ENCODE measurements around the gene PDE3A. TPM values are rescaled to one million over a fixed set of nuclear protein-coding genes. Genes with fewer than 3 reads are reported as not detected.

PDE3A gene
- total RNA-seq, 4 donors from 2014 or later = 4.4 to 5.3 (median 4.9) TPM

GRCh38 chr12:20453756-20454310 lies 85.5 kb downstream of the PDE3A start:
- Histone ChIP-seq H3K36me3 (no peaks in the 10 kb centered on the region), H3K4me3 (no peak overlapping the region), H3K27ac (no peak overlapping the region), H3K27me3 (no peaks in the 10 kb centered on the region), H3K9me3 (no peaks in the 10 kb centered on the region), H3K4me1 (no peaks in the 10 kb centered on the region)
- no peak for ATAC-seq
- TF ChIP-seq POLR2A (IDR thresholded peaks at IDR 0.05) = no peak
- no peak for TF ChIP-seq CTCF (IDR thresholded peaks at IDR 0.05 in 4 of 5, conservative IDR thresholded peaks at IDR 0.05 in 1 of 5)
- DNase-seq = no peak
- in situ Hi-C loops (cut with MboI; ENCODE audit: low sequenced_read_pairs in 4 of 4) (no loop called here), intact Hi-C loops (cut with DNase I; ENCODE audit: low total_unique reads) (no loop called here)

GRCh38 chr12:20455001-20455706 lies 86.8 kb downstream of the PDE3A start:
- Histone ChIP-seq H3K4me1 (no peaks in the 10 kb centered on the region), H3K4me3 (no peak overlapping the region), H3K9me3 (no peaks in the 10 kb centered on the region), H3K36me3 (no peaks in the 10 kb centered on the region), H3K27me3 (no peaks in the 10 kb centered on the region), H3K27ac (no peak overlapping the region)
- TF ChIP-seq POLR2A (IDR thresholded peaks at IDR 0.05) (no peak), CTCF (IDR thresholded peaks at IDR 0.05 in 4 of 5, conservative IDR thresholded peaks at IDR 0.05 in 1 of 5) (no peak)
- in situ Hi-C loops (cut with MboI; ENCODE audit: low sequenced_read_pairs in 4 of 4) (no loop called here), intact Hi-C loops (cut with DNase I; ENCODE audit: low total_unique reads) (no loop called here)
- ATAC-seq = no peak
- DNase-seq = no peak

- no peaks in the 10 kb centered on the region for H3K27me3 ChIP-seq
- H3K4me1 ChIP-seq = no peaks in the 10 kb centered on the region
- no peaks in the 10 kb centered on the region for H3K36me3 ChIP-seq
- no peak overlapping the region for H3K4me3 ChIP-seq
- TF ChIP-seq POLR2A (IDR thresholded peaks at IDR 0.05) (no peak), CTCF (IDR thresholded peaks at IDR 0.05 in 4 of 5, conservative IDR thresholded peaks at IDR 0.05 in 1 of 5) (no peak)
- ATAC-seq = no peak
- in situ Hi-C loops (cut with MboI; ENCODE audit: low sequenced_read_pairs in 4 of 4) = no loop called here
- no peaks in the 10 kb centered on the region for H3K9me3 ChIP-seq
- no peak for DNase-seq
- H3K27ac ChIP-seq = no peak overlapping the region
- intact Hi-C loops (cut with DNase I; ENCODE audit: low total_unique reads) = no loop called here
Observed at GRCh38 chr12:20457582-20457981, 89.2 kb downstream of the PDE3A start.

GRCh38 chr12:20458011-20458410 lies 89.7 kb downstream of the PDE3A start:
- TF ChIP-seq CTCF (IDR thresholded peaks at IDR 0.05 in 4 of 5, conservative IDR thresholded peaks at IDR 0.05 in 1 of 5) (no peak), POLR2A (IDR thresholded peaks at IDR 0.05) (no peak)
- no peak for ATAC-seq
- Histone ChIP-seq H3K36me3 (no peaks in the 10 kb centered on the region), H3K27me3 (no peaks in the 10 kb centered on the region), H3K4me3 (no peak overlapping the region), H3K9me3 (no peaks in the 10 kb centered on the region), H3K4me1 (no peaks in the 10 kb centered on the region), H3K27ac (no peak overlapping the region)
- intact Hi-C loops (cut with DNase I; ENCODE audit: low total_unique reads) (no loop called here), in situ Hi-C loops (cut with MboI; ENCODE audit: low sequenced_read_pairs in 4 of 4) (no loop called here)
- DNase-seq = no peak

Data from gastrocnemius medialis (tissue), 4 donors.